HG03469 (cell line): Measurements from ENCODE around the gene KCNJ15.

ENCODE experiments used
- ATAC-seq: cut with Tn5 transposase; IDR thresholded peaks from one replicate; pipeline ENCODE4 v1.9.1; 2021; ENCODE audit warnings: mild to moderate bottlenecking, moderate library complexity, moderate number of reproducible peaks; ENCODE audit not compliant: unreplicated experiment

Gene KCNJ15

DNA sequence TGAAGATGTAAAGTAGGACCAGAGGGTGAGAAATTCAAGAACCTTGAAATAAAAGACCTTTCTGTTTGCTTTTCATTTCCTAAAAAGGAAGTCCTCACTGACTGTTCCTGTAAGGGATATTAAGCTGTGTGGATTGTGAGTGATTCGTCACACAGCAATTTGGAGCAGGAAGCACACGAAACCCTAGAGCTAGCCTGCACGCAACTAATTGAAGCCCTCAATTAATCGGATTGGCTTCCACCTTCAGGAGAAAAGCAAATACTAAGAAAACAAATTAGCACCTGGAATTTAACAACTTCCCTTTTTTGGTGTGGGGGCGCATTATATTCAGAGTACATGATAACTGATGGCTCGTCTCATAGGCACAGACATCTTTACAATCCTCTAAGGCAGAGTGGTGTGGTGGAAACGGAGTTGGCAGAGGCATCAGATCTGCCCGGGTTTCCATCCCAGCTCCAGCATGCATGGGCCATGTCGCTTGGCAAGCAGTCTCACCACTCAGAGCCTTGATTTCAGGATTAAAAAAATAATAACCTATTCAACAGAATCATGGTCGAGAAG lies 95.2 kb downstream of the KCNJ15 start:
- ATAC-seq = no peak

DNA sequence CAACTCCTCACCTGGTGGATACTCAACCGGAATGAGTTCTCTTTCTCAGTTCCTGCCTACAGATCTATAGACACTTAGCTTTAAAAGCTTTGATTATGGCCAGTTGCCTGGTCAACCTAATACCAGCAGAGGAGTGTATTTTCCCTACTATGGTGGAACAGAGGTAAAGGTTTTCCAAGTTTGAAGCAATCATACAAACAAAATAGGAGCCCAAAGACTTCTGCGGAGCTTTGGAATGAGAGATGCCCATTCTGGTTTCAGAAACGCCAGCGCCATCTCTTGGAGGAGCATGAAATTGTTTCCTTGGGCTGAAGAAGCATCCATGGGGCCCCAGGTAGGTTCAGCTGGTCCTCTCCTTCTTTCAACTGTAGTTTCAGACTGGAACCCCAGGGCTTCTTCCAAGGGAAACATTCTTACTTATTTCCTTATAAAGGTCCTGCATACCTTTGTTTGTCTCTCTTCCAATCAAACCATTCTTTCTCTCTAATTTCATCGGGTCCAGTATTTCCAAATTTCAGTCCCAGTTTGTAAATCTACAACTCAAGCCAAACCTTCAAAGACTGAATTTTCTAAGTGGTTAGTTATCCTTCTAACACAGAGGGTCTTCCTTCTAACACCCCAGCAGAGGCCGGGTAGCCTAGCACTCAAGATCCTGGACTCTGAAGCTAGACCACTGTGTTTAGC lies 95.9 kb downstream of the KCNJ15 start:
- no peak for ATAC-seq

DNA sequence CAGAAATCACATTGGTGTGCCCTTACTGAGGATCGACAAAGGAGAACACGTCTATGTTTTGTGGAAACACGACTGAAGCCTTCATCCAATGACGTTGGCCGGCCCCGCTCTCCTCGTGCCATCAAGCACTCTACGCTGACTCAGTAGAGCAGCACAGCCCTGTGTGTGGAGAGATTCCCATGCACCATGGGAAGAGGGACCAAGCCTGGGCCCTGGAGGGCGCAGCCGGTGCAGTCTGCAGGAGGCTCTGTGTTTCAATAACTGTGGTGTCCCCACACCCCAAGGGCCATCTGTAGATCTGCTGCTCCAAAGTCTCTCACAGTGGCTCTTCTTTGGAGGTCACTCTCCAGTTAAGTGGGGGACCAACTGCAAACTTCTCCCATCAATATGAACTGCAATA lies 97.4 kb downstream of the KCNJ15 start:
- no peak for ATAC-seq

DNA sequence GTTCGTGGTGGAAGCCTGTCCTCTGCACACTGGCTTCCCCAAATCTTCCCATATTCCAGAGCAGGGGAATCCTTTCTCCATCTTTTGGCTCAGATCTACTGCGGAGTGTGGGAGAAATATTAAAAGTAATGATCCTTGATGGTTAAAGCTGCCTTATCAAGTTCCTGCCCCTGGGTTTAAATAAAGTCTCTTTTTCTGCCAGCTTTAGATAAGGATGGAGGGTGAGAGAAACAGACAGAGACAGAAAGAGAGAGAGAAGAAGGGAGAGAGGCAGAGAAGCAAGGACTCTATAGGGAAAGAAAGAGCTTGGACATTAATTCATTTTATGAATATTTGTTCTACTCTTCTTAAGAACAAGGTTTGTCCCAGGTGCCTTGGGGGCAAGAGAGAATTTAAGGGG lies 98.0 kb downstream of the KCNJ15 start:
- no peak for ATAC-seq

GRCh38 chr21:38355353-38355752 lies 98.6 kb downstream of the KCNJ15 start:
- ATAC-seq = no peak

- ATAC-seq = no peak
Observed at GRCh38 chr21:38355992-38356781, 99.4 kb downstream of the KCNJ15 start.
